ENCODE data around the gene UBE2H.
"Not testable (repeated sequence)": the region's sequence is repeated elsewhere in the genome, so short reads cannot be mapped to it uniquely, and the experiment has no call there.

Gene UBE2H

GRCh38 chr7:129907122-129907736 is 45.5 kb downstream of the UBE2H start:
- no peak for FAIRE-seq

- FAIRE-seq, result no peak
Measured at GRCh38 chr7:129906700-129907099, 46.1 kb downstream of the UBE2H start.

- no peak for FAIRE-seq
Measured at GRCh38 chr7:129903935-129904334, 48.8 kb downstream of the UBE2H start.

GRCh38 chr7:129902788-129903422 is 49.9 kb downstream of the UBE2H start:
- no peak for FAIRE-seq

- no peak for FAIRE-seq
Measured at GRCh38 chr7:129898502-129899160, 54.1 kb downstream of the UBE2H start.

- FAIRE-seq, result no peak
Measured at GRCh38 chr7:129898007-129898406, 54.8 kb downstream of the UBE2H start.

- no peak for FAIRE-seq
Measured at GRCh38 chr7:129896568-129897382, 56.0 kb downstream of the UBE2H start.

- not testable (repeated sequence) for FAIRE-seq
Measured at GRCh38 chr7:129894184-129894583, 58.6 kb downstream of the UBE2H start.

- no peak for FAIRE-seq
Measured at GRCh38 chr7:129890090-129890489, 62.7 kb downstream of the UBE2H start.

GRCh38 chr7:129889133-129889844 is 63.5 kb downstream of the UBE2H start:
- FAIRE-seq, result no peak

GRCh38 chr7:129887865-129888264 is 64.9 kb downstream of the UBE2H start:
- no peak for FAIRE-seq

GRCh38 chr7:129886818-129887186 is 66.0 kb downstream of the UBE2H start:
- FAIRE-seq, result no peak

GRCh38 chr7:129886167-129886817 is 66.5 kb downstream of the UBE2H start:
- no peak for FAIRE-seq

- FAIRE-seq, result no peak
Measured at GRCh38 chr7:129884495-129884894, 68.3 kb downstream of the UBE2H start.

- FAIRE-seq, result no peak
Measured at GRCh38 chr7:129883151-129883550, 69.6 kb downstream of the UBE2H start.

- FAIRE-seq, result peak; percentile 94
Measured at GRCh38 chr7:129882531-129882930, 70.2 kb downstream of the UBE2H start.

- FAIRE-seq, result no peak
Measured at GRCh38 chr7:129877146-129877792, 75.5 kb downstream of the UBE2H start.

- FAIRE-seq, result no peak
Measured at GRCh38 chr7:129875745-129876411, 76.9 kb downstream of the UBE2H start.

GRCh38 chr7:129875160-129875559 is 77.6 kb downstream of the UBE2H start:
- FAIRE-seq, result no peak

GRCh38 chr7:129874722-129875121 is 78.0 kb downstream of the UBE2H start:
- no peak for FAIRE-seq

- FAIRE-seq, result no peak
Measured at GRCh38 chr7:129872054-129872453, 80.7 kb downstream of the UBE2H start.

Data from endometrium (tissue), 2 donors.